SH-SY5Y (cell line): Measurements from ENCODE around the gene NCAM1.

Experiments used
- GATA2 ChIP-seq: IDR thresholded peaks from 2 replicates; pipeline ENCODE4 v1.6.1; 2011; ENCODE audit warnings: mild to moderate bottlenecking, low read depth, low read length
- GATA3 ChIP-seq: IDR thresholded peaks from 2 replicates; pipeline ENCODE4 v1.6.1; 2011; ENCODE audit warnings: low read depth, mild to moderate bottlenecking, low read length, moderate library complexity

GRCh38 chr11:112958670-112959069 is 2.5 kb upstream of the NCAM1 start:
- TF ChIP-seq GATA2 (no peak), GATA3 (no peak)
